ENCODE data around the gene MAP3K21.

The MAP3K21 gene

DNA sequence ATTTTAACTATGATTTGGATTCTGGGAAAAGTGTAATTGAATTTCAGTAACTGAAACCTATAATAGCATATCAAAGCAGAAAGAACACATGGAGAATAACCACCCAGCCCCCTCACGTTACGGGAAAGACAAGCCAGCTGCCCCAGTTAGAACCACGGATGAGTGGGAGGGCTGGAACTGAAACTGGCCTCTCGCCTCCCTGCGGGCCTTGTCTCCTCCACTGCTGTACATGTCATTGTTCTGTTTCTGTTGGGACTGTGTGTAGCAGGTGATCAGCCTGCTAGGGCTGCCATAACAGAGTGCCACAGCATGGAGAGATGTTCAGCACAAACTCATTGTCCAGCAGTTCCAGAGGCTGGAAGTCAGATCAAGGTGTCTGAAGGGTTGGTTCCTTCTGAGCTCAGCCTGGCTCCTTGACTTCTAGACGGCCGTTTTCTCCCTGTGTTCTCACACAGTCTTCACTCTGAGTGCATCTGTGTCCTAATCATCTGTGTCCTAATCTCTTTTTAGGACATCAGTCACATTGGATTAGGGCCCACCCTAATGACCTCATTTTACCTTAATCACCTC, 52.4 kb downstream of the MAP3K21 start:
- TF ChIP-seq, protein P1, sequence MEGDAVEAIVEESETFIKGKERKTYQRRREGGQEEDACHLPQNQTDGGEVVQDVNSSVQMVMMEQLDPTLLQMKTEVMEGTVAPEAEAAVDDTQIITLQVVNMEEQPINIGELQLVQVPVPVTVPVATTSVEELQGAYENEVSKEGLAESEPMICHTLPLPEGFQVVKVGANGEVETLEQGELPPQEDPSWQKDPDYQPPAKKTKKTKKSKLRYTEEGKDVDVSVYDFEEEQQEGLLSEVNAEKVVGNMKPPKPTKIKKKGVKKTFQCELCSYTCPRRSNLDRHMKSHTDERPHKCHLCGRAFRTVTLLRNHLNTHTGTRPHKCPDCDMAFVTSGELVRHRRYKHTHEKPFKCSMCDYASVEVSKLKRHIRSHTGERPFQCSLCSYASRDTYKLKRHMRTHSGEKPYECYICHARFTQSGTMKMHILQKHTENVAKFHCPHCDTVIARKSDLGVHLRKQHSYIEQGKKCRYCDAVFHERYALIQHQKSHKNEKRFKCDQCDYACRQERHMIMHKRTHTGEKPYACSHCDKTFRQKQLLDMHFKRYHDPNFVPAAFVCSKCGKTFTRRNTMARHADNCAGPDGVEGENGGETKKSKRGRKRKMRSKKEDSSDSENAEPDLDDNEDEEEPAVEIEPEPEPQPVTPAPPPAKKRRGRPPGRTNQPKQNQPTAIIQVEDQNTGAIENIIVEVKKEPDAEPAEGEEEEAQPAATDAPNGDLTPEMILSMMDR (IDR thresholded peaks at IDR 0.05; ENCODE audit: control insufficient read depth, extremely low read depth, insufficient read depth): no peak
- DNase-seq (ENCODE audit: low read depth): no peak
- no peak overlapping the region for H3K4me3 ChIP-seq (ENCODE audit: low read depth, low read length)

DNA sequence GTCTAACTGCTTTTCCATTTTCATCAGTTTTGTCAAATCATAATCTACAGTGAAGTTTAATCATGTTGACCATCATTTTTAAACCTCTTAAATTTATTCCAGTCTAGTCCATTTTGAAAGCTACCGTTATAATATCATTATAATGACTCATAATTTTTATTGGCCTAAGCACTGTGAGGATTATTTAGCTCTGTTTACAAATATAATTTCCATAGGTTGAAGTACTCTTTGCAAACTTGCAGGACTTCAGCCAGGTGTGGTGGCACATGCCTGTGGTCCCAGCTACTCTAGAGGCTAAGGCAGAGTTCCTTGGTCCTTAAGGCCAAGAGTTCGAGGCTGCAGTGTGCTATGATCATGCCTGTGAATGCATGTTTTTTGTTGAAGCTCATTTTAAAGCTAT, 54.3 kb downstream of the MAP3K21 start:
- TF ChIP-seq, protein P1 (IDR thresholded peaks at IDR 0.05; ENCODE audit: control insufficient read depth, extremely low read depth, insufficient read depth): no peak

GRCh38 chr1:233383984-233384383, 56.5 kb downstream of the MAP3K21 start:
- no peak for DNase-seq (ENCODE audit: low read depth)
- no peak overlapping the region for H3K4me3 ChIP-seq (ENCODE audit: low read depth, low read length)
- TF ChIP-seq, protein P1 (IDR thresholded peaks at IDR 0.05; ENCODE audit: control insufficient read depth, extremely low read depth, insufficient read depth): no peak

More for the DNA sequence above, 54.3 kb downstream of the MAP3K21 start:
- no peak overlapping the region for H3K4me3 ChIP-seq (ENCODE audit: low read depth, low read length)
- DNase-seq (ENCODE audit: low read depth): no peak

DNA sequence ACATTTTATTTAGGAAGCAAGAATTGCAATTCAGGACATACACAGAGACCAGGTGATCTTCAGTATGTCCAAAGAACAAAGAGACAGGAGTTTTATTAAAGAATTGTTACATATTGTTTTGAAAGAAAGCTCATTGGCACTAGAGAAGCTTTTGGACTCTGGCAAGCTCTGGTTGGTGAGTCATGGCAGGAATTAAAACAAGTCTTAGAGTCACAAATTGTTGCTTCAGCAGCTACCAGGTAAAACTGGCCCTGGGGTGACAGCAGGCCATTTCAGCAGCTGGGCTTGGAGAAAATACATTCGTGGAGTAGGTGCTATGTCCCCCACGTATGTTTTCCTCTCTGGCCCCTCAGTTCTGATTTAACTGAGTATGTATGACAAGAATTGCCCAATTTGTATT, 58.8 kb downstream of the MAP3K21 start:
- TF ChIP-seq, protein P1 (IDR thresholded peaks at IDR 0.05; ENCODE audit: control insufficient read depth, extremely low read depth, insufficient read depth): no peak
- DNase-seq (ENCODE audit: low read depth): no peak
- H3K4me3 ChIP-seq (ENCODE audit: low read depth, low read length): no peak overlapping the region

DNA sequence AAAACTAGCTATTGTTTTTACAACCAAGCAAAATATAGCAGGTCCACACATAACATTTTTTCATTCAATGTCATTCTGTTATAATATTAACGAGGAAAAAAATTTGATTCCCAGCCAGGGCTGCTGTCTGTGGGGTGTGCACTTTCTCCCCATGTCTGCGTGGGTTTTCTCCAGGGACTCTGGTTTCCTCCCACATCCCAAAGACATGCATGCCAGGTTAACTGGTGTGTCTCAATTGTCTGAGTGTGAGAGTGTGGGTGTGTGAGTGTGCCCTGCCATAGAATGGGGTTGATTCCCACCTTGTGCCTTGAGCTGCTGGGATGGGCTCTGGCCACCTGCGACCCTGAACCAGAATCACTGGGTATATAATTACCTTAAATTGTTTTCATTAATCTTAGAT, 60.1 kb downstream of the MAP3K21 start:
- no peak for DNase-seq (ENCODE audit: low read depth)
- TF ChIP-seq, protein P1 (IDR thresholded peaks at IDR 0.05; ENCODE audit: control insufficient read depth, extremely low read depth, insufficient read depth): no peak
- no peak overlapping the region for H3K4me3 ChIP-seq (ENCODE audit: low read depth, low read length)

- H3K4me3 ChIP-seq (ENCODE audit: low read depth, low read length): no peak overlapping the region
- TF ChIP-seq, protein P1 (IDR thresholded peaks at IDR 0.05; ENCODE audit: control insufficient read depth, extremely low read depth, insufficient read depth): no peak
- no peak for DNase-seq (ENCODE audit: low read depth)
Observed at GRCh38 chr1:233389169-233389568, 61.6 kb downstream of the MAP3K21 start.

DNA sequence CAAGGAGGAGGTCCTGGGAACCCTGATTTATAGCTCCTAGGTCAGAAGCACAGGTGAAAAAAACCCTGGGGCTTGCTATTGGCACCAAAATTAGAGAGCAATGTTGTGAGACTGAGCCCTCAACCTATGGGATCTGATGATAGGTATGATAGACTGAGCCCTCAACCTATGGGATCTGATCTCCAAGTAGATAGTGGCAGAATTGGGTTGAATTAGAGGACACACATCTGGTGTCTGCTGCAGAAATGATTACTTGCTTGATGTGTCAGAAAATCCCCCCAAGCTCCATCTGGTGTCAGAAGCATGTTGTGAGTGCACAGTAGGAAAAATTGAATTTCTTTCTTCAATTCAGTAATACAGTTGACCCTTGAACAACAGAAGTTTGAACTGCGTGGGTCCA, 62.4 kb downstream of the MAP3K21 start:
- H3K4me3 ChIP-seq (ENCODE audit: low read depth, low read length): no peak overlapping the region
- no peak for DNase-seq (ENCODE audit: low read depth)
- TF ChIP-seq, protein P1 (IDR thresholded peaks at IDR 0.05; ENCODE audit: control insufficient read depth, extremely low read depth, insufficient read depth): no peak

Measured in LNCaP clone FGC (cell line).